Mammary epithelial cell (primary cell): ENCODE measurements around the gene GPR132.

Experiments used
- EZH2 ChIP-seq: IDR thresholded peaks from 2 replicates; pipeline ENCODE4 v1.6.1; 2012; ENCODE audit warnings: low read length, inconsistent platforms, borderline replicate concordance
- TF ChIP-seq, protein P1 (sequence below), 2 donors: IDR thresholded peaks in 1 of 2; conservative IDR thresholded peaks in 1 of 2; 2 replicates each; pipeline ENCODE4 v1.5.1; 2011 to 2012; ENCODE audit warnings: inconsistent platforms in 2 of 2, low read length in 2 of 2, mild to moderate bottlenecking in 2 of 2, control low read depth in 1 of 2, low read depth in 1 of 2; ENCODE audit not compliant: insufficient read depth in 1 of 2; ENCODE audit errors: extremely low read depth in 1 of 2

DNA sequence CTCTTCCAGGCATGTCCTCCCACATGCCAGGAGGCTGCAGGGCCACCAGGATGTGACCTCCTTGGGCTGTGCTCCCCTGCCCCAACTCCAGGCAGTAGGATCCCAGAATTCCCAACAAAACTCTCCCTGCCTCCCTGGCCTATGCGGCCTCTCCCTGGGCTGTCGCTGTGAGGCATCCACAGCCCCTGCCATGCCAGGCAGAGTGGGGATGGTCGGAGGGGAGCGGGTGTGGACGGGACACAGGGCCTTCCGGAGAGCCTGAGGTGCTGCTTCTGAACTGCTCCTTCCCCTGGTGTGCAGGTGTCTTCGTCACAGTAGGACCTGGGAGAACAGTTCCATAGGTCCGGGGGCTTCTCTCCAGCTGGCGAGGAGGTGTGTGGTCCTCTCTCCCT is 18.3 kb downstream of the GPR132 start:
- TF ChIP-seq, protein P1, sequence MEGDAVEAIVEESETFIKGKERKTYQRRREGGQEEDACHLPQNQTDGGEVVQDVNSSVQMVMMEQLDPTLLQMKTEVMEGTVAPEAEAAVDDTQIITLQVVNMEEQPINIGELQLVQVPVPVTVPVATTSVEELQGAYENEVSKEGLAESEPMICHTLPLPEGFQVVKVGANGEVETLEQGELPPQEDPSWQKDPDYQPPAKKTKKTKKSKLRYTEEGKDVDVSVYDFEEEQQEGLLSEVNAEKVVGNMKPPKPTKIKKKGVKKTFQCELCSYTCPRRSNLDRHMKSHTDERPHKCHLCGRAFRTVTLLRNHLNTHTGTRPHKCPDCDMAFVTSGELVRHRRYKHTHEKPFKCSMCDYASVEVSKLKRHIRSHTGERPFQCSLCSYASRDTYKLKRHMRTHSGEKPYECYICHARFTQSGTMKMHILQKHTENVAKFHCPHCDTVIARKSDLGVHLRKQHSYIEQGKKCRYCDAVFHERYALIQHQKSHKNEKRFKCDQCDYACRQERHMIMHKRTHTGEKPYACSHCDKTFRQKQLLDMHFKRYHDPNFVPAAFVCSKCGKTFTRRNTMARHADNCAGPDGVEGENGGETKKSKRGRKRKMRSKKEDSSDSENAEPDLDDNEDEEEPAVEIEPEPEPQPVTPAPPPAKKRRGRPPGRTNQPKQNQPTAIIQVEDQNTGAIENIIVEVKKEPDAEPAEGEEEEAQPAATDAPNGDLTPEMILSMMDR (conservative IDR thresholded peaks at IDR 0.05 in 1 of 2, IDR thresholded peaks at IDR 0.05 in 1 of 2; ENCODE audit: extremely low read depth in 1 of 2, insufficient read depth in 1 of 2, low read depth in 1 of 2, low read length in 2 of 2): no peak
- no peak for TF ChIP-seq EZH2
